K562 (cell line): Measurements from ENCODE around the gene CAMK2A. TPM values are rescaled to one million over a fixed set of nuclear protein-coding genes. Genes with fewer than 3 reads are reported as not detected.

Source experiments
- ATAC-seq: fragments of 200-7000 bp; cut with Tn5 transposase; 3 replicates; pipeline ENCODE4 v1.9.1; 2020; ENCODE audit warnings: moderate library complexity
- BruUV-seq: library from RNA; stranded (reverse); fragments of 400-500 nt; replicated peaks from 2 replicates; lab custom pipeline; 2021; lab: Mats Ljungman, UMichigan
- CTCF ChIA-PET: fragments of 300-600 bp; formaldehyde crosslinking; extraction: SDS; loops from one replicate; lab custom pipeline; 2021; ENCODE audit warnings: low intra/inter-chr PET ratio; lab: Yijun Ruan, JAX
- POLR2A ChIA-PET: fragments of 300-600, 350-650 bp; sonication (Branson Sonifier 250); formaldehyde crosslinking; extraction: SDS; loops from one replicate; lab custom pipeline; 2021; ENCODE audit warnings: antibody characterized with exemption, inconsistent platforms; lab: Yijun Ruan, JAX
- DNase-seq, 4 experiments: peaks; one replicate each; pipeline versions ENCODE4 v3.0.0 to v3.0.0-alpha.2; 2011 to 2018; ENCODE audit warnings: low spot score in 3 of 4, mixed read lengths in 3 of 4; ENCODE audit errors: extremely low read depth in 1 of 4
- FAIRE-seq: peaks from 2 replicates; lab custom pipeline; 2011; peaks lifted over from hg19 to GRCh38; lab: Jason Lieb, UNC
- H2AFZ ChIP-seq: 2 replicates; pipeline ENCODE4 v1.6.0; 2011; ENCODE audit warnings: low read depth, low read length, control low read depth, inconsistent platforms
- H3K27ac ChIP-seq: fragments of 200-600 bp; 3 replicates; pipeline ENCODE4 v1.8.0; 2011; ENCODE audit warnings: low read depth, mild to moderate bottlenecking, control low read depth, inconsistent platforms, low read length, moderate library complexity, mixed read lengths; ENCODE audit errors: extremely low read depth
- H3K27me3 ChIP-seq, 2 experiments: fragments of 300-600 bp in 1 of 2; 2 replicates in 1 of 2; 3 replicates in 1 of 2; pipeline versions ENCODE4 v1.6.0 to v1.8.0; 2011; ENCODE audit warnings: inconsistent platforms in 2 of 2, low read length in 2 of 2, mild to moderate bottlenecking in 1 of 2, mixed read lengths in 1 of 2, moderate library complexity in 1 of 2; ENCODE audit not compliant: control insufficient read depth in 2 of 2, insufficient read depth in 2 of 2
- H3K36me3 ChIP-seq: fragments of 300-600 bp; 3 replicates; pipeline ENCODE4 v1.8.0; 2011; ENCODE audit warnings: mild to moderate bottlenecking, low read length, inconsistent platforms; ENCODE audit not compliant: control insufficient read depth, insufficient read depth
- H3K4me1 ChIP-seq, 2 experiments: fragments of 200-600 bp in 1 of 2; replicated peaks in 1 of 2; 2 replicates in 1 of 2; 3 replicates in 1 of 2; pipeline versions ENCODE4 v1.5.1 to v1.8.0; 2011; ENCODE audit warnings: inconsistent platforms in 2 of 2, low read length in 2 of 2, mild to moderate bottlenecking in 1 of 2, mixed read lengths in 1 of 2, moderate library complexity in 1 of 2; ENCODE audit not compliant: control insufficient read depth in 2 of 2, insufficient read depth in 2 of 2
- H3K4me2 ChIP-seq: 2 replicates; pipeline ENCODE4 v1.6.1; 2011; ENCODE audit warnings: low read length, control low read depth, inconsistent platforms, mixed read lengths; ENCODE audit not compliant: insufficient read depth
- H3K4me3 ChIP-seq: fragments of 200-600 bp; sonication (generic), shearing (Covaris generic); 2 replicates; pipeline ENCODE4 v1.5.1; 2016; ENCODE audit warnings: control low read depth, inconsistent platforms
- H3K79me2 ChIP-seq: fragments of 200-600 bp; 3 replicates; pipeline ENCODE4 v1.8.0; 2011; ENCODE audit warnings: low read length, inconsistent platforms; ENCODE audit not compliant: control insufficient read depth, insufficient read depth
- H3K9ac ChIP-seq, 2 experiments: 2 replicates each; pipeline versions ENCODE4 v1.6.0 to v1.6.1; 2011; ENCODE audit warnings: low read depth in 2 of 2, low read length in 2 of 2, control low read depth in 1 of 2, inconsistent platforms in 1 of 2, mild to moderate bottlenecking in 1 of 2, mixed read lengths in 1 of 2; ENCODE audit not compliant: insufficient read depth in 1 of 2
- H3K9me1 ChIP-seq: one replicate; pipeline ENCODE4 v1.6.0; 2011; ENCODE audit warnings: inconsistent platforms, mild to moderate bottlenecking, low read length, moderate library complexity; ENCODE audit not compliant: control insufficient read depth, insufficient read depth
- H3K9me3 ChIP-seq: replicated peaks from 2 replicates; pipeline ENCODE4 v1.5.1; 2011; ENCODE audit warnings: low read depth, low read length, inconsistent platforms; ENCODE audit not compliant: control insufficient read depth, insufficient read depth
- H4K20me1 ChIP-seq: replicated peaks from 2 replicates; pipeline ENCODE4 v1.6.1; 2011; ENCODE audit warnings: low read length, inconsistent platforms, mixed read lengths; ENCODE audit not compliant: control insufficient read depth, insufficient read depth
- ARHGAP35 ChIP-seq: fragments of 450-650 bp; IDR thresholded peaks from 2 replicates; pipeline ENCODE4 v1.6.1; 2018; ENCODE audit not compliant: partially characterized antibody
- ATF3 ChIP-seq, 2 experiments: fragments of 450-650 bp in 1 of 2; sonication (generic) in 1 of 2; formaldehyde crosslinking in 1 of 2; IDR thresholded peaks in 1 of 2; conservative IDR thresholded peaks in 1 of 2; 2 replicates each; pipeline versions ENCODE4 v1.6.1 to v1.8.1; 2016 to 2023; ENCODE audit warnings: mild to moderate bottlenecking in 2 of 2, moderate library complexity in 2 of 2, inconsistent platforms in 1 of 2, missing genetic modification reagents in 1 of 2
- HMG20B ChIP-seq: fragments of 250-450 bp; sonication (Bioruptor Pico); IDR thresholded peaks from 2 replicates; pipeline ENCODE4 v1.5.0; 2021; ENCODE audit warnings: mild to moderate bottlenecking
- HMGN3 ChIP-seq: IDR thresholded peaks from 2 replicates; pipeline ENCODE4 v1.6.1; 2011; ENCODE audit warnings: borderline replicate concordance, low read depth, mild to moderate bottlenecking, mixed read lengths, low read length; ENCODE audit not compliant: insufficient read length; ENCODE audit errors: extremely low read depth
- HSF4 ChIP-seq: fragments of 250-450 bp; sonication (Bioruptor Pico); IDR thresholded peaks from 2 replicates; pipeline ENCODE4 v2.1.2; 2022; ENCODE audit warnings: mild to moderate bottlenecking, moderate library complexity, borderline replicate concordance
- IRF2 ChIP-seq: sonication (generic); formaldehyde crosslinking; IDR thresholded peaks from 2 replicates; pipeline ENCODE4 v1.8.1; 2022; ENCODE audit warnings: mild to moderate bottlenecking, missing genetic modification reagents
- LCOR ChIP-seq: sonication (generic); formaldehyde crosslinking; IDR thresholded peaks from 2 replicates; pipeline ENCODE4 v1.8.0; 2022; ENCODE audit warnings: mild to moderate bottlenecking, missing genetic modification reagents
- RFX5 ChIP-seq: IDR thresholded peaks from 2 replicates; pipeline ENCODE4 v1.6.1; 2011; ENCODE audit warnings: low read depth, mild to moderate bottlenecking, improper control_type of control experiment, low read length
- TARDBP ChIP-seq: fragments of 450-650 bp; IDR thresholded peaks from 2 replicates; pipeline ENCODE4 v1.6.1; 2016
- WGBS: fragments of 100-300 bp; shearing (Covaris generic); methylation state at CpG from one replicate; pipeline ENCODE4 v1.1.6; 2016; ENCODE audit warnings: low coverage, mixed read lengths; ENCODE audit not compliant: insufficient coverage; ENCODE audit errors: missing lambda C conversion rate; 5-methylcytosine and 5-hydroxymethylcytosine counted together
- in situ Hi-C: fragments of 300-500 bp; cut with MboI; formaldehyde crosslinking; loops from 4 replicates; pipeline ENCODE4 v1.15.0; 2018; ENCODE audit warnings: inconsistent platforms, mixed read lengths
- intact Hi-C: fragments of 100-400 bp; cut with micrococcal nuclease; formaldehyde crosslinking; loops from 2 replicates; pipeline ENCODE4 v1.14.2; 2022
- polyA plus RNA-seq, 8 experiments: library from polyadenylated mRNA; depleted of rRNA in 4 of 8; stranded (reverse) in 5 of 8; unstranded in 3 of 8; fragments of >200 nt; fragmentation: Nextera tagmentation in 2 of 8; fragmentation: Illumina TruSeq in 1 of 8; extraction: Ambion mirVana in 2 of 8; extraction: Trizol in 1 of 8; gene quantifications; 2 replicates each; pipeline versions ENCODE4 v1.2.1 to v1.2.3, GENCODE V29; 2011 to 2014; ENCODE audit warnings: inconsistent platforms in 1 of 8, missing spikeins in 1 of 8
- total RNA-seq, 7 experiments: library from RNA; depleted of rRNA in 6 of 7; stranded (reverse); fragments of >200 nt in 6 of 7; fragmentation: Illumina TruSeq in 2 of 7; extraction: Trizol in 2 of 7; gene quantifications; 2 replicates each; pipeline versions ENCODE4 v1.2.1 to v1.2.3, GENCODE V29; 2011 to 2021; ENCODE audit warnings: low replicate concordance in 1 of 7

Gene CAMK2A
- total and polyA plus RNA-seq, 9 of the 15 experiments (the other 6 are each of a cell fraction or from before 2014, with no cell fraction given), result 0.01 to 0.18 (median 0.04) TPM; not detected in 6

DNA sequence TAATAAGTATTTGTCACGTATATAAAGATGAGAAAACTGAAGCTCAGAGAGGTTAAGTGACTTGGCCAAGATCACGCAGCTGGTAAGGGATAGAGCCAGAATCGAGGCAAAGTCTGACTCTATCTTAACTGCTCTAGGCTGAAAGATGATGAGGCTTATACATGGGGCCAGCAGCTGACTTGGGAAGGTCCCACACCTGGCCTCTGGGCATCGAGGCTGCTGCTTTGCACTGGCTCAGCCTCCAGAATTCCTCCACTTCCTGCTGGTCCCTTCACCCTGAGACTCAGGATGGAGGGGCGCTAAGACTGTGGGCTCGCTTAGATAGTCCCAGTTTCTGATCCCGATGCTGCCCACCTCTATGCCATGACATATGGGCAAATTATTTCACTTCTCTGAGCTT, 35.2 kb downstream of the CAMK2A start:
- no TSS peak for BruUV-seq
- ATAC-seq, result no peak
- POLR2A ChIA-PET, result interaction anchor here (1.2 kb wide), 2 partner anchors 11 to 97 kb away, joined by 3 read pairs; no protein-coding TSS in a partner anchor
- peaks cover 7 to 49% of the 10 kb centered on the region in 2 experiments for H3K27me3 ChIP-seq
- H3K4me3 ChIP-seq, result no peak overlapping the region
- DNase-seq, result no peak
- H3K27ac ChIP-seq, result no peak overlapping the region
- intact Hi-C loops, result no loop called here
- H3K36me3 ChIP-seq, result no peaks in the 10 kb centered on the region
- H3K79me2 ChIP-seq, result no peaks in the 10 kb centered on the region
- no peak overlapping the region for H2AFZ ChIP-seq
- no peak overlapping the region for H3K4me2 ChIP-seq
- H3K9me3 ChIP-seq, result no peaks in the 10 kb centered on the region
- no peak overlapping the region for H3K9ac ChIP-seq
- H4K20me1 ChIP-seq, result peaks cover 12% of the 10 kb centered on the region; the same call in 1 of the 2 replicates
- TF ChIP-seq HMG20B (CRISPR knock-in tag) (no peak), RFX5 (no peak), LCOR (CRISPR knock-in tag) (no peak), TARDBP (no peak), ARHGAP35 (no peak), IRF2 (no peak), HSF4 (CRISPR knock-in tag) (no peak), HMGN3 (no peak), ATF3 (IDR thresholded peaks at IDR 0.05) (no peak), ATF3 (CRISPR knock-in tag; conservative IDR thresholded peaks at IDR 0.05) (no peak)
- TF ChIP-seq, all 486 proteins: peak for 0
- WGBS, result 1% methylated on average over 7 of the region's 7 CpGs
- FAIRE-seq, result no peak
- Histone ChIP-seq H3K9me1 (no peaks in the 10 kb centered on the region), H3K4me1 (no peaks in the 10 kb centered on the region; a peak in 1 of 5 replicates)
- in situ Hi-C loops, result no loop called here
- CTCF ChIA-PET, result no interaction called here
